ENCODE results near the gene USP40.

Gene USP40

DNA sequence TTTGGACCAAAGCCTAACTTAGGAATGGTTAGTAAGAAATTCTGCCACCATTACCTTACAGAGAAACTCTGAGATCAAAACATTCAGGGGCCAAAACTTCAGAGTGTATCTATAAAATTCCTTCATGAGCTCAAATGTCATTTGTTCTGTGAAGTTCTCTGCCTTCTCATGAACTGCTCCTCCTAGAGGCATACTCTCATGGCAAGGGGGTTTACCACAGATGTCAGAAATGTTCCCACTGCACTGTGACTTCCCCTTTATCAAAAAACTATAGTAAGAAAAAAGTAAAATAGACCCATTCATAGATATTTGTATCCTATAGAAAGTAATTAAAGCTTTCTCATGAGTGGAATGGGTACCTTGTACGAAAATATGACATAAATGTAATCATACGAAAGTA lies 68.5 kb downstream of the USP40 start:
- Histone ChIP-seq H3K36me3 (ENCODE audit: control insufficient read depth, insufficient read depth, low read length) (no peaks in the 10 kb centered on the region), H3K27me3 (ENCODE audit: control insufficient read depth, insufficient read depth, low read length, poor library complexity, severe bottlenecking) (no peaks in the 10 kb centered on the region), H3K9me3 (ENCODE audit: control insufficient read depth, low read length) (no peaks in the 10 kb centered on the region), H3K4me3 (ENCODE audit: insufficient read depth, low read depth, low read length) (no peak overlapping the region), H3K4me1 (ENCODE audit: control insufficient read depth, insufficient read depth, low read length) (no peaks in the 10 kb centered on the region), H3K27ac (ENCODE audit: insufficient read depth, low read depth, low read length, poor library complexity, severe bottlenecking) (no peak overlapping the region)
- WGBS, 2 experiments = no CpG with 5 or more reads among the region's 2 CpGs

DNA sequence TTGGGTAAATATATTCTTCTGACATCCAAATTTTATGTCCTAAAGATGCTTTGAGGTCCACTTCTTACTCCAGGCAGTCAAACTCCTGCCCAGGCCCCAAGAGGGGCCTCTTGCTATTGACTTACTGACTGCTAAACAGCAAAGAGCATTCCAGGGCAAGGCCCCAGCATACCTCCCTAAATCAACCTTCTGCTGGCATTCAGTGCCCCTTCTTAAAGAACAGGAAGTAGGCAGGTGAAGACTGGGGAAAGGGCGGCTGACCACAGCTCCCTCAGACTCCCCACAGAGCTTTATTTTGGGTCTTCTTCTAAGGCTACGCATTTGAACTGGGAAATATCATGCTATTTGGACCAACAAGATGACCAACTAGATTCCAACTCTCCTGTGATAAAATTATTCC lies 68.9 kb downstream of the USP40 start:
- no peaks in the 10 kb centered on the region for H3K9me3 ChIP-seq (ENCODE audit: control insufficient read depth, low read length)
- WGBS, 2 experiments = 89 to 91% methylated on average over 2 of the region's 2 CpGs
- H3K27ac ChIP-seq (ENCODE audit: insufficient read depth, low read depth, low read length, poor library complexity, severe bottlenecking) = no peak overlapping the region
- H3K4me3 ChIP-seq (ENCODE audit: insufficient read depth, low read depth, low read length) = no peak overlapping the region
- no peaks in the 10 kb centered on the region for H3K36me3 ChIP-seq (ENCODE audit: control insufficient read depth, insufficient read depth, low read length)
- H3K4me1 ChIP-seq (ENCODE audit: control insufficient read depth, insufficient read depth, low read length) = no peaks in the 10 kb centered on the region
- no peaks in the 10 kb centered on the region for H3K27me3 ChIP-seq (ENCODE audit: control insufficient read depth, insufficient read depth, low read length, poor library complexity, severe bottlenecking)

DNA sequence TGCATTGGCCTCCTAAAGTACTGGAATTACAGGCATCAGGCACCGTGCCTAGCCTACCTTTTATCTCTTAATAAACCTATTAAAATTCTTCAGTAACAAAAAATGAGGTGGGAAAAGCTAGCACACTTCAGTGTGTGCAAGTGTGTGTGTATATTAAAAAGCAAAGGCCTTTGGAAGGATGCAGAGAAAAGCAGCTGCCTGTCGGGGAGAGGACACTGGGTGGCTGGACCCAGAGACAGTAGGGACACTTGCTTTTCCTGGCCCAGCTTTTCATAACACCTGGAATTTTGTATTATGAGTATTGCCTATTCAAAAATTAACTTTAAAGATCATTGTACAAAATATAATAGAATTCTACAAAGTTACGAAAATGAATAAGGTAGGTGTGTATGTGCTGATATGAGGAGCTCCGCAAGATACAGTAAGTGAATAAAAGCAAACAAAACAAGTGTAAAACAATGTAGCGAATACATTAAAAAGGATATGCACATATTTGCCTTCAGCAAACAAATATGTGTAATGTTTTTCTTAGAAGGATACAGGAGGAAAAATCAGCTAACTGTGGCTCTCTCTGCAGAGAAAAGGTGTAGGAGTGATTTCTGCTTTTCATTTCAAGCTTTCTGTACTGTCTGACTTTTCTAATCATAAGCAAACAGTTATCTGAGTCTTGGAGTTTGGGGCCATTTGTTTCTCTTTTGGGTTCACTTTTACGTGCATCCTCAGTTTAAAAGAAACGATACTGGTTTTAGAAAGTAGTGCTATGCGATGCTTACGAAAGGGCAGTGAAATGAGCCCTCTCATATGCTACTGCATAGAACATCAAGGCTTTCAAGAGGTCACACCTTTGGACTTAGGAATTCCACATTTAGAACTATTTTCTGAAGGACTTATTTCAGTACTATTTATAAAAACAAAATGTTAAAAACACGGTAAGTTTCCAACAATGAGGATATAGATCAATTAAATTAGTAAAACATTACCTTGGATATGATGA lies 70.8 kb downstream of the USP40 start:
- Histone ChIP-seq H3K27me3 (ENCODE audit: control insufficient read depth, insufficient read depth, low read length, poor library complexity, severe bottlenecking) (no peaks in the 10 kb centered on the region), H3K4me3 (ENCODE audit: insufficient read depth, low read depth, low read length) (no peak overlapping the region), H3K36me3 (ENCODE audit: control insufficient read depth, insufficient read depth, low read length) (no peaks in the 10 kb centered on the region), H3K4me1 (ENCODE audit: control insufficient read depth, insufficient read depth, low read length) (no peaks in the 10 kb centered on the region), H3K27ac (ENCODE audit: insufficient read depth, low read depth, low read length, poor library complexity, severe bottlenecking) (no peak overlapping the region), H3K9me3 (ENCODE audit: control insufficient read depth, low read length) (no peaks in the 10 kb centered on the region)
- WGBS, 2 experiments = 89 to 94% methylated on average over 8 to 9 of the region's 10 CpGs

DNA sequence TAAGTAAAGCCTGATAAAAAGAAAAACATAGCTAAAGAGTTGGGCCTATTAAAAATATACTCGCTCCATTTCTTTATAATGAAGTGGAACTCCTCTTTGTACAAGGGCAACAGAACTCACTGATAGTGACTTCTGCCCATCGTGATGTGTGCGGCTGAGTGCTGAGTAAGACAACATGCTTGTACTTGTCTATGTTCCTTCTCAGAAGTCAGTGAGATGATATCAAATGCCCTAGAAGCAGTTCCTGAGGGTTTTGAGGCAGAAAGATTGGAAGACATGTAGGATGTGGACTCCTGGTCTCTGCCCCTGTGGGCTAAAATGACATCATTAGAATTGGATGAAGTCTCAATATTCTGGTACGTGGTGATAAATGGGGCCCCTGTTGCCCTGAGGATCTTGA lies 73.8 kb downstream of the USP40 start:
- WGBS, 2 experiments = 91 to 97% methylated on average over 4 of the region's 4 CpGs

DNA sequence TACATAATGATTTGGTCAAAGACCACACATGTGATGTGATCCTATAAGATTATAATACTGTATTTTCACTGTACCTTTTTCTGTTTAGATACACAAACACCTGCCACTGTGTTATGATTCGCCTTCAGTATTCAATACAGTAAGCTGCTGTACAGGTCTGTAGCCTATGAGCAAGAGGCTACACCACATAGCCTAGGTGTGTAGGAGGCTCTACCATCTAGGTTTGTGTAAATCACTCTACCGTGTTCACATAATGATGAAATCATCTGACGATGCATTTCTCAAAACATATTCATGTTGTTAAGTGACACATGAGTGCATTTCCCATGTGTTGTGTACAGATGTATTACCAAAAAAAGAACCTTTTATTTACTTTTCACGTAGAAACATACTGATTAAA lies 74.5 kb downstream of the USP40 start:
- WGBS, 2 experiments = 96 to 98% methylated on average over 4 of the region's 4 CpGs
- Histone ChIP-seq H3K9me3 (ENCODE audit: control insufficient read depth, low read length) (no peaks in the 10 kb centered on the region), H3K36me3 (ENCODE audit: control insufficient read depth, insufficient read depth, low read length) (no peaks in the 10 kb centered on the region), H3K4me3 (ENCODE audit: insufficient read depth, low read depth, low read length) (no peak overlapping the region), H3K4me1 (ENCODE audit: control insufficient read depth, insufficient read depth, low read length) (no peaks in the 10 kb centered on the region), H3K27ac (ENCODE audit: insufficient read depth, low read depth, low read length, poor library complexity, severe bottlenecking) (no peak overlapping the region), H3K27me3 (ENCODE audit: control insufficient read depth, insufficient read depth, low read length, poor library complexity, severe bottlenecking) (no peaks in the 10 kb centered on the region)

More for the DNA sequence above, 73.8 kb downstream of the USP40 start:
- Histone ChIP-seq H3K36me3 (ENCODE audit: control insufficient read depth, insufficient read depth, low read length) (no peaks in the 10 kb centered on the region), H3K9me3 (ENCODE audit: control insufficient read depth, low read length) (no peaks in the 10 kb centered on the region), H3K27ac (ENCODE audit: insufficient read depth, low read depth, low read length, poor library complexity, severe bottlenecking) (no peak overlapping the region), H3K4me3 (ENCODE audit: insufficient read depth, low read depth, low read length) (no peak overlapping the region), H3K27me3 (ENCODE audit: control insufficient read depth, insufficient read depth, low read length, poor library complexity, severe bottlenecking) (no peaks in the 10 kb centered on the region), H3K4me1 (ENCODE audit: control insufficient read depth, insufficient read depth, low read length) (no peaks in the 10 kb centered on the region)

DNA sequence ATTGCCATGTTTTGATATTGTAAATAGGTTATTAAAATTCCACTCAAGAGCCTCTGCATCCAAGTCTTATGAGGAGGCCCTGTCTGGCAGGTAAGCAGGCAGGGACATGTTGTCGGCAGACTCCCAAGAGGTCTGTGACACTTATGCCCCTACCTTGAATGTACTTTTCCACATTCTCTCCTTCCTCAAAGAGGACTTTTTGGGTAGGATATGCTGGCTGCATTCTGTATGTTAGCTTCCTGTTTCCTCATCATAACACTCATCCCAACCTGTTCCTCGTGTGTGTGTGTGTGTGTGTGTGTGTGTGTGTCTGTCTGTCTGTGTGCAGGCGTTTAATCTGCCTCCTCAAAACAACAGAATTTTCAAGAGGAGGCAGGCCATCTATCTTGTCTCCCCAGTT lies 75.3 kb downstream of the USP40 start:
- Histone ChIP-seq H3K36me3 (ENCODE audit: control insufficient read depth, insufficient read depth, low read length) (no peaks in the 10 kb centered on the region), H3K9me3 (ENCODE audit: control insufficient read depth, low read length) (no peaks in the 10 kb centered on the region), H3K27ac (ENCODE audit: insufficient read depth, low read depth, low read length, poor library complexity, severe bottlenecking) (no peak overlapping the region), H3K4me3 (ENCODE audit: insufficient read depth, low read depth, low read length) (no peak overlapping the region), H3K27me3 (ENCODE audit: control insufficient read depth, insufficient read depth, low read length, poor library complexity, severe bottlenecking) (no peaks in the 10 kb centered on the region), H3K4me1 (ENCODE audit: control insufficient read depth, insufficient read depth, low read length) (no peaks in the 10 kb centered on the region)
- 86 to 93% methylated on average over 1 to 2 of the region's 3 CpGs for WGBS, 2 experiments

DNA sequence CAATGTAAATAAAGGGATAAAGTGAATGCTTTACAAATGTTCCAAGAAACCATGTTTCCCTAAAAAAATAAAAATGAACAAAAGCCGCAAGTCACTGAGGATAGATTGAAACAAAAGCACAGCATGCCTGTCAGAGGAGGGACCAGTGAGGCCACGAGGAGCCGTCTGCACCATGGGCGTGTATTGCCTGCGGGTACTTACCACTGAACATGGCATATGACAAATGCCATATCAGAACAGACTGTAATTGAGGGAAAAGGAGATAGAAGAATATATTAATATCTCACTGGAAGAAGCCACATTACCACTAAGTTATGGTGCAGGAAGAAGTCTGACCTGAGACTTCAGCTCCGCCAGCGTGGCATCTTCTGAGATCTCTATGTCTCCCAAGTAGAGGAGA lies 75.8 kb downstream of the USP40 start:
- H3K36me3 ChIP-seq (ENCODE audit: control insufficient read depth, insufficient read depth, low read length) = no peaks in the 10 kb centered on the region
- no peaks in the 10 kb centered on the region for H3K27me3 ChIP-seq (ENCODE audit: control insufficient read depth, insufficient read depth, low read length, poor library complexity, severe bottlenecking)
- H3K4me1 ChIP-seq (ENCODE audit: control insufficient read depth, insufficient read depth, low read length) = no peaks in the 10 kb centered on the region
- no peak overlapping the region for H3K4me3 ChIP-seq (ENCODE audit: insufficient read depth, low read depth, low read length)
- no peaks in the 10 kb centered on the region for H3K9me3 ChIP-seq (ENCODE audit: control insufficient read depth, low read length)
- H3K27ac ChIP-seq (ENCODE audit: insufficient read depth, low read depth, low read length, poor library complexity, severe bottlenecking) = no peak overlapping the region
- WGBS, 2 experiments = 88 to 91% methylated on average over 7 of the region's 7 CpGs

DNA sequence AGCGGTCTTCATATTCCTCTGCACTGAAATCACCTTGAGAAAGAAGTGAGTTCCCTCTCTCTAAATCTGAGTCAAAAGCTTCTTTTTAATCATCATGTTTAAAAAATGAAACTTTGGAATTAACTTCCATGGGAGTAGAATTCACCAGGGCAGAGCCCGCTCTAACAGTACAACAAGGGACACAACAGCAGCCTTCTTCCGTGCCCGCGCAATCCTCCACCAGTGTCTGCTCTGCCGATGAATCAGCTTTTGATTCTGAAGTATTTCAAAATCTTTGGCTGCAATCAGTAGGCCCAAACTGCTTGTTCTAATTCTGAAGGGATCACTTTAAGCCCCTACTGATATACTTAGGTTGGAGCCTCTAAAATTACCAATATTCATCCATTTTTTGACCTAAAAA lies 76.9 kb downstream of the USP40 start:
- Histone ChIP-seq H3K4me1 (ENCODE audit: control insufficient read depth, insufficient read depth, low read length) (no peaks in the 10 kb centered on the region), H3K36me3 (ENCODE audit: control insufficient read depth, insufficient read depth, low read length) (no peaks in the 10 kb centered on the region), H3K4me3 (ENCODE audit: insufficient read depth, low read depth, low read length) (no peak overlapping the region), H3K27ac (ENCODE audit: insufficient read depth, low read depth, low read length, poor library complexity, severe bottlenecking) (no peak overlapping the region), H3K27me3 (ENCODE audit: control insufficient read depth, insufficient read depth, low read length, poor library complexity, severe bottlenecking) (no peaks in the 10 kb centered on the region), H3K9me3 (ENCODE audit: control insufficient read depth, low read length) (no peaks in the 10 kb centered on the region)
- WGBS, 2 experiments = 97 to 98% methylated on average over 6 of the region's 6 CpGs

DNA sequence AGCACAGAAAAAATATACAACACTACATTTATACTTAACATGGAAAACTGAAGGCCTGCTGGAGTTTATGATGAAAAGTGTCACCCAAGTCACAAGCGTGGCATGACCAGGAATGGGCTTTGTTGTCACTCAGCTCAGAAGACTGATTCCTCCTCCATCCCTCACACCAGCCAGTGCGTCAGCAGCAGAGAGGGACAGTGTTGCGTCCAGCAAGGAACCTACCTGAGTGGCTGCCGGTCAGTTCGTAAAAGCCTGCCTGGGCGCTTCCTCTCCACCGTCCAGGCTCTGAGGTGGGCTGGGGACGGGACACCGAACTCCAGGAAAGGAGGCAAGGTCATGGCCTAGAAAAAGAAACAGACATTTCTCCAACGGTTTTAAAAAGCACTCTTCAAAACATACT lies 77.4 kb downstream of the USP40 start:
- H3K9me3 ChIP-seq (ENCODE audit: control insufficient read depth, low read length) = no peaks in the 10 kb centered on the region
- WGBS, 2 experiments = 92 to 96% methylated on average over 10 of the region's 10 CpGs
- H3K4me1 ChIP-seq (ENCODE audit: control insufficient read depth, insufficient read depth, low read length) = no peaks in the 10 kb centered on the region

DNA sequence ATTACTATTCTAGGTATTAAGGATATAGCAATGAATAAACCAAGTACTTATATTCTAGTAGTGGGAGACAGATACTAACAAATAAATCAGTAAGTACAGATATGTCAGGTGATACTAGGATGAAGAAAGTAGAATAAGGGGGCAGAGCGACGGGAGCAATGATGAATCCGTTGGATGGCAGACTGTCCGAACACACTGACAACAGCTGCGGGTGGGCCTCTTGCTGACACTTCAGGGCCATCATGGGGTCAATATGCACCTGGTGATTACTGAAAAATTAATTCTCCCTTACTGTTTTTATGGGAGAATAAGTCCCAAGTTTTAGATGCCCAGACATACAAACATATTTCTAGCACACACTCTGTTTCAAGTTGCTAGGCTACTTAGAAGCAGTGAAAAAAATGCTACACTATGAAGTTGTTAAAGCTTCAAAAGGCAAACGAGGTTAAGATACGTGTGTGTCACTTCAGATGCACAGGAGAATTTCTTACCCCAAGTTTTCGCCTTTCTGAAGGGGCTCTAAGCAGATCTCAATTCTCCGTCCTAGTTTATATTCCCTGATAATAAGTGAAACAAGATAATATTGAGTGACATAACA lies 78.7 kb downstream of the USP40 start:
- Histone ChIP-seq H3K36me3 (ENCODE audit: control insufficient read depth, insufficient read depth, low read length) (peaks cover 11% of the 10 kb centered on the region), H3K27me3 (ENCODE audit: control insufficient read depth, insufficient read depth, low read length, poor library complexity, severe bottlenecking) (no peaks in the 10 kb centered on the region), H3K4me3 (ENCODE audit: insufficient read depth, low read depth, low read length) (no peak overlapping the region), H3K9me3 (ENCODE audit: control insufficient read depth, low read length) (peaks cover 2% of the 10 kb centered on the region), H3K27ac (ENCODE audit: insufficient read depth, low read depth, low read length, poor library complexity, severe bottlenecking) (no peak overlapping the region), H3K4me1 (ENCODE audit: control insufficient read depth, insufficient read depth, low read length) (no peaks in the 10 kb centered on the region)
- WGBS, 2 experiments = 90 to 94% methylated on average over 8 to 9 of the region's 9 CpGs

More for the DNA sequence above, 77.4 kb downstream of the USP40 start:
- no peaks in the 10 kb centered on the region for H3K36me3 ChIP-seq (ENCODE audit: control insufficient read depth, insufficient read depth, low read length)
- no peaks in the 10 kb centered on the region for H3K27me3 ChIP-seq (ENCODE audit: control insufficient read depth, insufficient read depth, low read length, poor library complexity, severe bottlenecking)
- H3K4me3 ChIP-seq (ENCODE audit: insufficient read depth, low read depth, low read length) = no peak overlapping the region
- H3K27ac ChIP-seq (ENCODE audit: insufficient read depth, low read depth, low read length, poor library complexity, severe bottlenecking) = no peak overlapping the region

Measured in ectodermal cell (in vitro differentiated cells).